ENCODE measurements around the gene ZNF536. TPM values are rescaled to one million over a fixed set of nuclear protein-coding genes. Genes with fewer than 3 reads are reported as not detected.

The ZNF536 gene
- polyA plus RNA-seq, 1 donor (not counting 4 experiments of a cell fraction or from before 2014, with no cell fraction given) = not detected

DNA sequence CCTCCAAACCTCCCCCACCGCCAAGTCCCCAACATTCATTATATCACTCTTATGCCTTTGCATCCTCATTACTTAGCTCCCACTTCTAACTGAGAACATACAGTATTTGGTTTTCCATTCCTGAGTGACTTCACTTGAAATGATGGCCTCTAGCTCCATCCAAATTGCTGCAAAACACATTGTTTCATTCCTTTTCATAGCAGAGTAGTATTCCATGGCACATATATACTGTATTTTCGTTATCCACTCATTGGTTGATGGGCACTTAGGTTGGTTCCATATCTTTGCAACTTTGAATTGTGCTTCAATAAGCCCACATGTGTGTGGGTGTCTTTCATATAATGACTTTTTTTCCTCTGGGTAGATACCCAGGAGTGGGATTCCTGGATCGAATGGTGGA is 233.1 kb downstream of the ZNF536 start:
- Histone ChIP-seq H2AFZ (ENCODE audit: control insufficient read depth, low read length) (no peak overlapping the region), H3K4me2 (ENCODE audit: control insufficient read depth, extremely low read depth, insufficient read depth, low read depth, low read length) (no peak overlapping the region), H4K20me1 (ENCODE audit: control insufficient read depth, extremely low read depth, insufficient read depth, low read length) (no peaks in the 10 kb centered on the region), H3K4me1 (ENCODE audit: control insufficient read depth, extremely low read depth, insufficient read depth, low read length) (no peaks in the 10 kb centered on the region), H3K27ac (ENCODE audit: control insufficient read depth, insufficient read depth, low read length) (no peak overlapping the region), H3K9ac (ENCODE audit: control insufficient read depth, extremely low read depth, insufficient read depth, low read length) (no peak overlapping the region), H3K27me3 (ENCODE audit: control insufficient read depth, extremely low read depth, insufficient read depth, low read length) (no peaks in the 10 kb centered on the region), H3K9me3 (ENCODE audit: control insufficient read depth, low read depth, low read length) (peaks cover 6% of the 10 kb centered on the region), H3K9me1 (ENCODE audit: control insufficient read depth, extremely low read depth, insufficient read depth, low read length) (no peaks in the 10 kb centered on the region), H3K4me3 (ENCODE audit: control insufficient read depth in 2 of 3, extremely low read depth in 1 of 3, insufficient read depth in 2 of 3, low read depth in 1 of 3, low read length in 3 of 3) (no peak overlapping the region), H3K36me3 (ENCODE audit: control insufficient read depth in 2 of 2, extremely low read depth in 1 of 2, insufficient read depth in 2 of 2, low read length in 2 of 2) (no peaks in the 10 kb centered on the region), H3K79me2 (ENCODE audit: control insufficient read depth, insufficient read depth, low read length) (no peaks in the 10 kb centered on the region)
- TF ChIP-seq CTCF (optimal IDR thresholded peaks at IDR 0.05 in 1 of 3, IDR thresholded peaks at IDR 0.05 in 1 of 3, conservative IDR thresholded peaks at IDR 0.05 in 1 of 3; ENCODE audit: extremely low read depth in 1 of 3, insufficient read depth in 2 of 3, low read length in 3 of 3) (no peak), EZH2 (IDR thresholded peaks at IDR 0.05; ENCODE audit: low read length) (no peak)
- FAIRE-seq (no peak), DNase-seq (ENCODE audit: low read depth, low spot score) (no peak)
- dilution Hi-C loops (cut with MboI; ENCODE audit: extremely low pct_ligation_motif_present, low sequenced_read_pairs) = no loop called here

DNA sequence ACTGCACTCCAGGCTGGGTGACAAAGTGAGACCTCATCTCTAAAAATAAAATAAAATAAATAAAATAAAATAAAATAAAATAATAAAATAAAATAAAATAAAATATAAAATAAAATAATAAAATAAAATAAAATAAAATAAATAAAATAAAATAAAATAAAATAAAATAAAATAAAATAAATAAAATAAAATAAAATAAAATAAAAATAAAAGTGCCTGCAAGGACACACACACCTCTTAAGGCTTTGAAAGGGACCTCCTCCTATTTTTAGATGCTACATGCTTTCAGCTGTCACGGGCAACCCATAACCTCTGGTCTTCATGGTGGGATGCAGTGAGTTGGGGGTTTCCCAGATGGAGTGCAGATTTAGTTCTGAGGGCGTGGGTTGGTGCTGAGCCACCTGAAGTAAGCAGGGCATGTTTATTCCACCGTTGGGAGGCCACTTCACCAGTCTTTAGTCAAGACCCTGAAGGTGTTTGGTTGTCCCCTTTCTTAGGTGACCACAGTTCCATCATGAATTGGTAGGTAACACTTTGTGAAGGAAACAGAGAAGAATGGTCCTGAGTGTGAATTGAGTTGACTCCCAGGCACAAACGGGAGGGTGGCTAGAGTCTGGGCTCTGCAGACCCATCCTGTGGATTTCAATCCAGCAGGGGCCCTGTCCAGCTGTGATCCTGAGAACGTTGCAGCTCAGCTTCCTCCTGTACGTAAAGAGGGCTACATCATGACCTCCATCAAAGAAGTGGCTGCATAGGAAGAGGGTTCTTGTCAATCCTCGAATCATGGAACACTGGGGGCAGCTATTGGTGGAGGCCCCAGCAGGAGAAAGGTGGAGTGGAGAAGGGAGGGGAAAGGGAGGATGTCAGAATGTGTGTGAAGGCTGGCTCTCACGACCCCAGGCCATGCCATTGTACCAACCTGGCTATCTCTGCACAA is 234.2 kb downstream of the ZNF536 start:
- peaks cover 4% of the 10 kb centered on the region for H3K9me3 ChIP-seq (ENCODE audit: control insufficient read depth, low read depth, low read length)
- H3K9ac ChIP-seq (ENCODE audit: control insufficient read depth, extremely low read depth, insufficient read depth, low read length) = no peak overlapping the region
- H3K79me2 ChIP-seq (ENCODE audit: control insufficient read depth, insufficient read depth, low read length) = no peaks in the 10 kb centered on the region
- H3K4me1 ChIP-seq (ENCODE audit: control insufficient read depth, extremely low read depth, insufficient read depth, low read length) = no peaks in the 10 kb centered on the region
- H3K9me1 ChIP-seq (ENCODE audit: control insufficient read depth, extremely low read depth, insufficient read depth, low read length) = no peaks in the 10 kb centered on the region
- no peaks in the 10 kb centered on the region for H3K27me3 ChIP-seq (ENCODE audit: control insufficient read depth, extremely low read depth, insufficient read depth, low read length)
- no peak overlapping the region for H3K4me3 ChIP-seq (ENCODE audit: control insufficient read depth in 2 of 3, extremely low read depth in 1 of 3, insufficient read depth in 2 of 3, low read depth in 1 of 3, low read length in 3 of 3)
- no peak for TF ChIP-seq CTCF (optimal IDR thresholded peaks at IDR 0.05 in 1 of 3, IDR thresholded peaks at IDR 0.05 in 1 of 3, conservative IDR thresholded peaks at IDR 0.05 in 1 of 3; ENCODE audit: extremely low read depth in 1 of 3, insufficient read depth in 2 of 3, low read length in 3 of 3)
- TF ChIP-seq EZH2 (IDR thresholded peaks at IDR 0.05; ENCODE audit: low read length) = no peak
- no peaks in the 10 kb centered on the region for H3K36me3 ChIP-seq (ENCODE audit: control insufficient read depth in 2 of 2, extremely low read depth in 1 of 2, insufficient read depth in 2 of 2, low read length in 2 of 2)
- dilution Hi-C loops (cut with MboI; ENCODE audit: extremely low pct_ligation_motif_present, low sequenced_read_pairs) = no loop called here
- no peak overlapping the region for H2AFZ ChIP-seq (ENCODE audit: control insufficient read depth, low read length)
- no peaks in the 10 kb centered on the region for H4K20me1 ChIP-seq (ENCODE audit: control insufficient read depth, extremely low read depth, insufficient read depth, low read length)
- FAIRE-seq (no peak), DNase-seq (ENCODE audit: low read depth, low spot score) (no peak)
- H3K4me2 ChIP-seq (ENCODE audit: control insufficient read depth, extremely low read depth, insufficient read depth, low read depth, low read length) = no peak overlapping the region
- H3K27ac ChIP-seq (ENCODE audit: control insufficient read depth, insufficient read depth, low read length) = no peak overlapping the region

All from keratinocyte (primary cell).